Transverse colon (tissue), 4 donors: ENCODE data around the gene PLP2. TPM values are rescaled to one million over a fixed set of nuclear protein-coding genes. Genes with fewer than 3 reads are reported as not detected.

ENCODE experiments used
- DNase-seq: peaks from one replicate; pipeline ENCODE4 v3.0.0-alpha.2; 2019
- H3K27ac ChIP-seq, 4 donors: fragments of 200-600 bp; sonication (generic); 2 replicates each; pipeline ENCODE4 v1.5.1; 2016 to 2018; ENCODE audit warnings: inconsistent platforms in 4 of 4
- H3K27me3 ChIP-seq: fragments of 200-600 bp; sonication (generic); 2 replicates; pipeline ENCODE4 v1.5.1; 2017; ENCODE audit warnings: inconsistent platforms
- H3K36me3 ChIP-seq, 4 donors: fragments of 200-600 bp; sonication (generic); 2 replicates each; pipeline ENCODE4 v1.5.1; 2017 to 2019; ENCODE audit warnings: inconsistent platforms in 4 of 4
- H3K4me1 ChIP-seq, 4 donors: fragments of 200-600 bp; sonication (generic); 2 replicates each; pipeline ENCODE4 v1.5.1; 2017 to 2020; ENCODE audit warnings: inconsistent platforms in 4 of 4
- H3K4me3 ChIP-seq, 4 donors: fragments of 200-600 bp; sonication (generic); 1 replicate in 1 of 4; 2 replicates in 3 of 4; pipeline versions ENCODE4 v1.5.1 to v1.6.1; 2017 to 2019; ENCODE audit warnings: inconsistent platforms in 4 of 4
- H3K9me3 ChIP-seq, 2 donors: fragments of 200-600 bp; sonication (generic); 2 replicates each; pipeline ENCODE4 v1.5.1; 2017 to 2019; ENCODE audit warnings: inconsistent platforms in 2 of 2
- CTCF ChIP-seq, 5 experiments: fragments of 200-600 bp in 3 of 5; fragments of 450-650 bp in 2 of 5; sonication (generic) in 3 of 5; IDR thresholded peaks; 1 replicate in 2 of 5; 2 replicates in 3 of 5; pipeline ENCODE4 v1.5.1; 2016 to 2017; ENCODE audit warnings: antibody characterized with exemption in 5 of 5, inconsistent platforms in 3 of 5, mild to moderate bottlenecking in 2 of 5, moderate library complexity in 1 of 5
- EP300 ChIP-seq: sonication (generic); formaldehyde crosslinking; IDR thresholded peaks from one replicate; pipeline ENCODE4 v1.6.1; 2017; ENCODE audit warnings: antibody characterized with exemption, low read depth
- POLR2A ChIP-seq: fragments of 450-650 bp; IDR thresholded peaks from one replicate; pipeline ENCODE4 v1.6.1; 2016; ENCODE audit warnings: antibody characterized with exemption, mild to moderate bottlenecking, moderate library complexity
- POLR2AphosphoS5 ChIP-seq, 3 donors: sonication (generic); formaldehyde crosslinking; IDR thresholded peaks; one replicate each; pipeline ENCODE4 v1.6.1; 2016; ENCODE audit warnings: antibody characterized with exemption in 3 of 3
- WGBS, 2 donors: methylation state at CpG; one replicate each; pipeline ENCODE4 v1.1.5; 2018; ENCODE audit warnings: low coverage in 1 of 2; 5-methylcytosine and 5-hydroxymethylcytosine counted together
- in situ Hi-C, 4 donors: fragments of 200-750 bp; cut with MboI; loops; one replicate each; pipeline versions ENCODE4 v1.15.0 to v1.15.1; 2017; ENCODE audit warnings: low sequenced_read_pairs in 3 of 4, low pct_ligation_motif_present in 1 of 4, low pct_unique_long_range_greater_than_20kb in 1 of 4
- intact Hi-C: fragments of 100-400 bp; cut with DNase I; formaldehyde crosslinking; loops from one replicate; pipeline ENCODE4 v1.15.1; 2023; ENCODE audit warnings: low total_unique reads
- total RNA-seq, 4 donors: library from RNA; depleted of rRNA; stranded (reverse); fragments of >200 nt; gene quantifications; one replicate each; pipeline ENCODE4 v1.1.0, GENCODE V29; 2016

The PLP2 gene
- total RNA-seq, 4 donors from 2014 or later, result 31.0 to 60.3 (median 43.2) TPM

- intact Hi-C loops (no loop called here), in situ Hi-C loops (no loop called here)
- no peak overlapping the region for H3K27ac ChIP-seq
- H3K4me3 ChIP-seq, result no peak overlapping the region
- H3K9me3 ChIP-seq, result no peaks in the 10 kb centered on the region
- no peaks in the 10 kb centered on the region for H3K27me3 ChIP-seq
- no peak for TF ChIP-seq EP300
- TF ChIP-seq CTCF (IDR thresholded peaks at IDR 0.05), result no peak
- no peak for TF ChIP-seq POLR2A
- TF ChIP-seq POLR2AphosphoS5 (IDR thresholded peaks at IDR 0.05), result no peak
- peaks cover 0 to 4% (median 0%) of the 10 kb centered on the region in 4 donors for H3K36me3 ChIP-seq
- H3K4me1 ChIP-seq, result peaks cover 0 to 20% (median 10%) of the 10 kb centered on the region in 4 donors
- 78% methylated on average over 2 of the region's 2 CpGs; no CpG with 5 or more reads in 1 of the 2 donors for WGBS, 2 donors
- no peak for DNase-seq
Observed at GRCh38 chrX:49179358-49179757, 7.7 kb downstream of the PLP2 start.

GRCh38 chrX:49183701-49184281, 12.1 kb downstream of the PLP2 start:
- no peak for DNase-seq
- TF ChIP-seq POLR2AphosphoS5 (IDR thresholded peaks at IDR 0.05) (no peak), EP300 (no peak), CTCF (IDR thresholded peaks at IDR 0.05) (no peak), POLR2A (no peak)
- in situ Hi-C loops (no loop called here), intact Hi-C loops (no loop called here)
- Histone ChIP-seq H3K4me3 (peak overlapping the region in 1 of 4 donors; percentile 64), H3K4me1 (peaks cover 0 to 15% (median 6%) of the 10 kb centered on the region in 4 donors), H3K9me3 (no peaks in the 10 kb centered on the region), H3K27ac (peak overlapping the region; percentile 77 to 89 (median 86)), H3K27me3 (no peaks in the 10 kb centered on the region), H3K36me3 (peaks cover 0 to 4% (median 0%) of the 10 kb centered on the region in 4 donors)
- WGBS, 2 donors, result 91% methylated on average over 13 of the region's 18 CpGs; no CpG with 5 or more reads in 1 of the 2 donors

GRCh38 chrX:49184294-49185281, 12.9 kb downstream of the PLP2 start:
- intact Hi-C loops, result no loop called here
- H3K36me3 ChIP-seq, result peaks cover 0 to 4% (median 0%) of the 10 kb centered on the region in 4 donors
- WGBS, 2 donors, result 52% methylated on average over 43 of the region's 46 CpGs; no CpG with 5 or more reads in 1 of the 2 donors
- peak; percentile 80 for TF ChIP-seq POLR2A
- TF ChIP-seq CTCF (IDR thresholded peaks at IDR 0.05), result no peak
- peak; percentile 75 to 83 (median 78) for TF ChIP-seq POLR2AphosphoS5 (IDR thresholded peaks at IDR 0.05)
- peak overlapping the region; percentile 77 to 89 (median 86) for H3K27ac ChIP-seq
- peak; percentile 95 for DNase-seq
- H3K4me1 ChIP-seq, result peaks cover 0 to 18% (median 6%) of the 10 kb centered on the region in 4 donors
- H3K4me3 ChIP-seq, result peak overlapping the region; percentile 14 to 64 (median 50)
- in situ Hi-C loops, result no loop called here
- no peaks in the 10 kb centered on the region for H3K27me3 ChIP-seq
- no peaks in the 10 kb centered on the region for H3K9me3 ChIP-seq
